Liver (tissue), 3 donors: ENCODE data around the gene LCT.

Experiments
- CTCF ChIP-seq: fragments of 150-350 bp; IDR thresholded peaks from 2 replicates; pipeline ENCODE4 v1.5.1; 2017; ENCODE audit warnings: improper control_type of control experiment, low read depth, low read length; ENCODE audit not compliant: missing input control
- EGR1 ChIP-seq, 2 donors: IDR thresholded peaks; 2 replicates each; pipeline ENCODE4 v1.6.1; 2016 to 2018; ENCODE audit warnings: antibody characterized with exemption in 2 of 2, low read depth in 2 of 2
- FOXA1 ChIP-seq: IDR thresholded peaks from 2 replicates; pipeline ENCODE4 v1.6.1; 2016; ENCODE audit warnings: antibody characterized with exemption
- JUND ChIP-seq, 2 donors: IDR thresholded peaks; 2 replicates each; pipeline ENCODE4 v1.6.1; 2016; ENCODE audit warnings: antibody characterized with exemption in 2 of 2
- TAF1 ChIP-seq: conservative IDR thresholded peaks from 2 replicates; pipeline ENCODE4 v1.6.1; 2016; ENCODE audit warnings: antibody characterized with exemption, mild to moderate bottlenecking
- TF ChIP-seq, protein P1 (sequence below): IDR thresholded peaks from 2 replicates; pipeline ENCODE4 v1.6.1; 2016; ENCODE audit warnings: antibody characterized with exemption
- TF ChIP-seq, protein P2 (sequence below): IDR thresholded peaks from 2 replicates; pipeline ENCODE4 v1.6.1; 2016; ENCODE audit warnings: antibody characterized with exemption
- donor health status: healthy.
- donor health status: healthy.

GRCh38 chr2:135850892-135851668 lies 14.1 kb upstream of the LCT start:
- TF ChIP-seq CTCF (no peak), TAF1 (no peak), EGR1 (IDR thresholded peaks at IDR 0.05; ENCODE audit: low read depth in 2 of 2) (no peak), JUND (IDR thresholded peaks at IDR 0.05) (no peak), FOXA1 (no peak)
- TF ChIP-seq, protein P1, sequence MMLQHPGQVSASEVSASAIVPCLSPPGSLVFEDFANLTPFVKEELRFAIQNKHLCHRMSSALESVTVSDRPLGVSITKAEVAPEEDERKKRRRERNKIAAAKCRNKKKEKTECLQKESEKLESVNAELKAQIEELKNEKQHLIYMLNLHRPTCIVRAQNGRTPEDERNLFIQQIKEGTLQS, result no peak
- TF ChIP-seq, protein P2, sequence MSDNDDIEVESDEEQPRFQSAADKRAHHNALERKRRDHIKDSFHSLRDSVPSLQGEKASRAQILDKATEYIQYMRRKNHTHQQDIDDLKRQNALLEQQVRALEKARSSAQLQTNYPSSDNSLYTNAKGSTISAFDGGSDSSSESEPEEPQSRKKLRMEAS, result no peak
